HG03066 (cell line): ENCODE results near the gene RAI1.

Experiments used
- ATAC-seq: cut with Tn5 transposase; IDR thresholded peaks from one replicate; pipeline ENCODE4 v1.9.1; 2021; ENCODE audit warnings: low read depth; ENCODE audit not compliant: unreplicated experiment

Gene RAI1

DNA sequence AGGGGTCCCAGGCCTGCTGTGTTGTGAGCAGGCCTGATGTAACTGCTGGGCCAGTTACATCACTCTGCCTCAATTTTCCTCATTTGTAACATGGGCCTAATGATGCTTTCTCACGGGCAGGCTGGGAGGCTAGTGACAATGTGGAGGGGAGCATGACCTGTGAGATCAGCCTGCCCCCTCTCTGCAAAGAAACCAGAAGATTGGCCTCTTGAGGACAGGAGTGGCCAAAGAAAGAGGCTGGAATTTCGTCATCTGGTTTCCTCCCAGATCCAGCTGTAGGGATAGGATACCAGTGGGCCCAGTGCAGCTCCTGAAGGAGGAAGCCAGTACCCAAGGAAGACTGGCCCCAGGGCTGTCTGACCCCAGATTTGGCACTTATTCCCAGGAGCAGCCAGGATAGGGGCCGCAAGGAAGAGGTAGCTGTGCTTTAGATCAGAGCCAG, 156.1 kb downstream of the RAI1 start:
- no peak for ATAC-seq

DNA sequence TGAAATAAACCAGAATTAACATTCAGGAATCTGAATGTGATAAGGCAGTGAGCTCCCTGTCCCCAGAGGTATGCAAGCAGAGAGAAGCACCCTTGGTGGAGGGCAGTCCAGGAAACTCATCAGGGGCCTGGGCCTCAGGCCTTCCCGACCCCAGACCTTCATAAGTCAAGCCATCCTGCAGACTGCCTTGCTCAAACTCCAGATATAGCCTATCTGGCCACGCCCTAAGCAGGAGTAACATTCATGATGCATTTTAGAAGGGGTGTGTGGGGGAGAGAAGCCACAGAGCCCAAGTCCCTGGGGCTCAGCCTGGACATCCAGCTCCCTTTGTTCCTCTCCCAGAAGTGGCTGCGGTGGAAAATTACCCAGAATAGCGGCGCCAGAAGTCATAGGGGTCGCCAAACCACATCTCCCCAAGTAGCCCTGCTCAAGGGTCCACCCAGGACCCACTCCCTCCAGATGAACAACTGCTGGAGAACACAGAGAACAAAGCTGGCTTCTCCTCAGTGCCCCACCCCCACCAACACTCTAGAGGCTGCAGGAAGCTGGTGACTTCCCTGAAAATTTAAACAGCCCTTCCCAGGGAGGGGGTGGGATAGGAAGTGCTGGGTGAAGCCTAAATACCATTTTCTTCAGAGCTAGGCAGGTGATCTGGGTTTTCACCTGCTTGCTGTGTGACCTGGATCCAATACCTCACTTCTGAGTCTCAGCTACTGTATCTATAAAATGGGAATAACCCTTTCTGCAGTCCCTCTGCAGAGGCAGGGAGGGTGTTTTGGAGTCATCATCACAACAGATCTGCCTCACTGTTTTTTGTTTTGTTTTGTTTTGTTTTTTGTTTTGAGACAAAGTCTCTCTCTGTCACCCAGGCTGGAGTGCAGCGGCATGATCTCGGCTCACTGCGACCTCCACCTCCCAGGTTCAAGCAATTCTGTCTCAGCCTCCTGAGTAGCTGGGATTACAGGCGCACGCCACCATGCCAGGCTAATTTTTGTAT, 157.0 kb downstream of the RAI1 start:
- ATAC-seq = no peak

DNA sequence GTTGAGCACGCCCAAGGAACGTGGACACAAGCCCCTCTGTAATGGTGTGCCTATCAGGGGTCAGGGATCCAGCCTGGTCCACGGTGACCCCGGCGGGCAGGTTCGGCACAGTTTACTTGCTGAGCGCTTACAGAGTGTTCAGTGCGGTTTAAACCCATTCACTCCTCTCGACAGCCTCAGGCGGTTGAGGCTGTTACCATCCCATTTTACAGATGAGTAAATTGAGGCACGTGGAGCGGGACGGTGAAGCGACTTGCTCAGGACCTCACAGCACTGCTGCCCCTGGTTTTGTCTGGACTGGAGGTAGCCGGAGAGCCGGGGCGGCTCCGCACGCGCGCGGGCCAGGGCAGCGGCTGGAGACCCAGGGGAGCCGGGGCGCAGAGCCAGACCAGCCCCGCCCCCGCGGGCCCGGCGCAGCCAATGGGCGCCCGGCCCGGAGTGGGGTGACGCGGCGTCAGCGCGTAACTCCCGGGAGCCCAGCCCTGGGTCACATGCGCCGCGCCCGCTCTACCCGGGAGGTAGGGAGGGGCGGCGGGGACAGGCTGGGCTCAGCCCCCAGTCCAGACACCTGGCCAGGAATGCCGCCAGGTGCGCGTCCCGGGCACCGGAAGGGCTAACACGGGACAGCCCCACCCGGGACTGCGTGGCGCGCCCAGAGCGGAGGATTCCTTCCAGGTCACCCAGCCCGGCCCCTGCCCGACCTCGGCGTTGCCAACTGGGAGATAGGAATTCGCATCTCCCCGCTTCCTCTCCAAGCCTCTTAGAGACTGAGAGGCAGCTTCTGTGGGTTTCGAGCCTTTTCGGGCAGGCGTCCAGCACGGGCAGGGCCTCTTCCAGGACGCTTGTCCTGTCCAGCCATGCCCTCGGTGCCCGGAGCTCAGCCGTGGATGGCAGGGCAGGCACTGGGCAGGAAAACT, 158.8 kb downstream of the RAI1 start:
- peak; percentile 49 for ATAC-seq

DNA sequence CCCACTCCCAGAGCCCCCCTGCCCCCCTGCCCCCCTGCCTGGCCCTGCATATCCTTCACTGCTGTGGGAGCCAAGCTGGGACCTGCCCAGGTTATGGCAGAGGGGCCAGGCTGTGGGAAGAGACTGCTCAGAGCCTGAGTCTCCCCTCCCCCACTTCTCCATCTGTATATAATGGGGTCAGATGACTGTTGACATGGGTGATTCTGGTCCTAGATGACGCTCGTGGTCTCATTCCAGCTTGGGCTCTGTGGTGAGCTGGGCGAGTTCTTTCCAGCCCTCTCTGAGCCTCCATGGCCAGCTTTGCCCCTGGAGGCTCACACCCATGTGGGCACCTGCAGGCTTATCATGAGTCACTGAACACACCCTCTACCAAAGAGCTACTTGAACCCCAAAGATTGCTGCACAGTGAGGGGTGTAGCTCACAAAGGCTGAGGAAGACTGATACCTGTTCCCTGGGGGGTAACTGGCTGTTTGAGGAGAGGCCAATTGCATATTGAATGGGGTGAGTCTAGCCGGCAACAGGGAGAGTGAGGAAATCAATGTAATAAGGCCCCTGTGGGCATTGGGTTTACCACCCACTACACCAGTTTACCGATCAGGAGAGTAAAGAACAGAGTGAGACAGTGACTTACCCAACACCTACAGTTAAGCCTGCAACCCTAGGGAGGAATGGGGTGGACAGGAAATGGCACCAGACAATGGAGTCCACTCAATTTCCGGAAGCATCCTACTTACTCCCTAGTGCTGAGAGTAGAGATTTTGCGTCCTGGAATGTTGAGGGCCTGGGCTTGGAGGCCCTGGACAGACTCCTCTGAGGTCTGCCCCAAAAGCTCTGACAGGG, 159.7 kb downstream of the RAI1 start:
- no peak for ATAC-seq

DNA sequence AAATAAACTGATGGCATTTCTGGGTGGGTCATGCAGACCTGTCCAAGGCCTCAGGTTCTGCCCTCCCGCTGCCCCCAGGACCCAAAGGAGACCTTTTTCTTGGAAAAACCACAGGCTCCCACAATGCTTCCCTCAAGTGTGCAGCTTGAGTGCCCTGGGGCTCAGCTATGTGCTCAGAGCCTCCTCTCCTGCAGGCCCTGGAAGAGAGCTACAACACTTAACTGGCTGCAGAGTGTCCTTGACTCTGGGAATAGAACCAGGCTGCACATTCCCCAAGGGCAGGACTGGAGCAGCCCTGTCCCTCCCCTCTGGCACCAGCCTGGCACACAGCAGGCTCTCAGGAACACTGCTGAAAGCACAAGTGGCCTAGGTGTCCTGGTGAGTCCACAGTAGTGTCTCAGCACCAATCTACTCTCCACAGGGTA, 160.4 kb downstream of the RAI1 start:
- no peak for ATAC-seq

DNA sequence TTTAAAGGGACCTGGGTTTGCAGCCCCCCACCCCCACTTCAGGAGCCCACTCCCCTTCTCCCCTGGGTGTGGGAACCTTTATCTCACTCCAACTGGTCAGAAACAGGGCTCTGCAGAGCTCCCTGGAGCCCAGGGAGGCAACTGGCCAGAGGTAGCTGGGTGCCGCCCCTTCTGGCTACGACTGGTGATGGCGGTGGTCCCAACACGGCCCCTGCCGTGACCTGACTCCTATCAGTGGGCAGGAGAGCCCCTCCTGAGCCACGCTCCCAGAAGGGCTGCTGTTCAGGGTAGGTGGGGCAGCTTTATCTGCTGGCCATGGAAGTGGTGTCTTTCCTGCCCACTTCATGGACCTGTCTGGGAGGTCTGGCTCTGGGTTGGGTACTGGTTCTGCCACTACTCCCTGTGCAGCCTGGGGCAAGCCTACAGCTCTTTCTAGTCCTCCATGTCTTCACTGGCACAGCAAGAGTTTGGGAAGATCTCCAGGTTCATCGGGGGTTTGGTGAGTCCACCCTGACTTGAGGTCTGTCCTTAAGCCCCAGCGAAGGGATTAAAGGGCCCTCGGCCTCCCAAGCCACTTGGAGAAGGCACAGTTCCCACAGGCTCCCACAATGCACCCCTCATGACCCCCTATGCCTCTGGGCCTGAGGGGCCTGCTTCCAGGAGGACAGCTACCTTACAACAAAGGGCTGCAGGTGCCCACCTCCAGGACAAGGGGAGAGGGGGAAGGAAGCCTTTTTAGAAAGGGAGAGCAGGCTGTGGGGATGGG, 161.0 kb downstream of the RAI1 start:
- ATAC-seq = no peak

DNA sequence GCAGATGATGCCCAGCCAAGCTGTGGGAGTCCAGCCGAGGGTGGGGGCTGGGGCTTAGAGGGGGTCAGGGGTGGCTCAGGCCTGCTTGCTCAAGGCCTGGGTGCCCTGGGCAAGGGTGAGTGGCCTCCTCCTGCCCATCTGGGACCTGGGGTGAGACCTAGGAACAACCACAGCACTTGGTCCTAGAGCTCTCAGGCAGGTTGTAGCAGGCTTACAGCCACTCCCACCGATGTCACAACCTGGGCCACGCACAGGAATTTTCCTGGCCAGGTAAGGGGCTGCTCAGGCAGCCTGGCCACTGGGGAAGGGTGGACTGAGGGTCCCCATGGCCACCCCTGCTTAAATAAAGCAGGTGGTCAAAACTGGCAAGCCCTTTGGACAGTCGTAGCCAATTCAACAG, 161.8 kb downstream of the RAI1 start:
- no peak for ATAC-seq

DNA sequence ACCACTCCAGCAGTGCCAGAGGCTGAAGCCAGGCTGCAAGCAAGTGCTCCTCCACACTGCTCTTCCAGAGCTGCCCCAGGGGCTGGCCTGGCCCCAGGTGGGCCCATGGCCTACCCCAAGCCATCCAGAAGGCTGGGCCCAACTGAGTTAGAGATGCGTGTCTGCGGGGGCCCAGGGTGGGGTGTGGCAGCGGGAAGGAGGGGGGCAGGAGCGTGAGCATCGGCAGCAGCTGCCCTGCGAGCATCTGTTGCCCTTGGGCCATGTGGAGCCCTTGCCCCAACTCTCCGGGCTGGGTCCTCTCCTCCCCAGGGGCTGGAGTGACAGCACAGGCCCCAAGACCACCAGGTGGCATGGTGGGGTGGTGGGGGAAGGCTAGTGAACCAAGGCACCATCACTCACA, 162.8 kb downstream of the RAI1 start:
- ATAC-seq = no peak

DNA sequence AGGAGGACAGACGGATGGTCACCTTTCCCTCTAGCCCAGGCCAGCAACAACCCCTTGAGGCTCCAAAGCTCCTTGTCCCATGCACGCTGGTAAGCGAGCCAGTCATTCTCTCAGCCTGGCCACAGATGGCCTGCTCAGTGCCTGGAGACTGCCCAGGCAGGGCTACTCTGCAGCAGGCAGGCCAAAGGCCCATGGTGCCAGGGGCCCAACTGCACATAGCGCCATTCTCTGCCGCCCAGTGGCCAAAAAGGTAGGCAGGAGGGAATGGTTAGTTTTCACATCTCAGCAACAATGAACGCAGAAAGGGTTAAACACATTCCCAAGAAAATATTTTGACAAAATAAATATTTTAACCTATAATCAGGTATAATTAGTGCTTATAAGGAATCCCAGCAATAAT, 163.2 kb downstream of the RAI1 start:
- ATAC-seq = no peak

DNA sequence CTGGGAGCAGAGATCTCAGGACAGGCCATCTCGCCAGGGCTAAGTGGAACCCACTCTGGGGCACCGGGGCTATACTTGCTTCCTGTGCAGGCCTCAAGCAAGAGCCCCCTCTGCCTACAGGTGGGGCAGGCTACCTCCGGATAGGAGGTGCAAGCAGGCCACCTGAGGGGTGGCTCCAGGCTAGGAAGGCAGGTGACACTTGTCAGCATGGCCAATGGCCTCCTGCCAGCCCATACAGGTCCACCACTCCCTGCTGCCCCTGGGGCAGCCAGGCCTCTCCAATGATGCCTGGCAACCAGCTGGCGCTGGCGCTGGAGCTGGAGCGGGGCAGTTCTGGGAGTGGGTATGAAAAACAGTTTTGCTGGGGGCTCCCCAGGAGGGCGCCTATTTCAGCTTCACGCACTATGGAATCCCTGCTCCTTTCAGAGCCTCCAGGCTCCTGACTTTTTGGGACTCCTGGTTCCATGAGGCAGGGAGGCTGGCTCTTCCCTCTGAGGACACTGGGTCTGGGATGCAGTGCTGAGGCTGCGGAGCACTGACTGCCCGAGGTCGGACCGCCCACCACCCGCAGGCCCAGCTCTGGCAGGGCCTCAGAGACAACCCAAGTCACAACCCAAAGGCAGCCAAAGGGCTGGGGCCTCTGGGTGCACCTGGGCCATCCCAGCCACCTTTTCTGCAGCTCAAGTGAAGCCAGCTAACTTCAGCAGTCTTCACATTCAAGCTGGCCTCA, 164.0 kb downstream of the RAI1 start:
- no peak for ATAC-seq

DNA sequence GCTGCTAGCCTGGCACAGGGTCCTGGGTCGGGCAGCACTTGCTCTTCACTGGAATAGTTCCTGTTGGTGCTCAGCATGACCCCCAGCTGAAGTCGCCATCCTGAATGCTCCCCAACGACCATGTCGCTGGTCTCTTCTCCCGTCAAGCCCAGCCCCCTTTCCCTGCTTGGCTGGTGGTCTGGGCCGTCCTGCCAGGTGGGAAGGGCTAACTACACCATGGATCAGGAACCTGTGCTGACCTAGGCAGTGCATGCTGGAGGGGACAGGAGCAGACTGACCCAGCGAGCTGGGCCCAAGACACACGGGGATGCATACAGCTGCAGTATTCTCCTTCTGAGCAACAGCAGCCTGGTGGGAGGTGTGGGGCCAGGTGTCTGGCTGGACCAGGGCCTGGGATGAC, 164.7 kb downstream of the RAI1 start:
- no peak for ATAC-seq

DNA sequence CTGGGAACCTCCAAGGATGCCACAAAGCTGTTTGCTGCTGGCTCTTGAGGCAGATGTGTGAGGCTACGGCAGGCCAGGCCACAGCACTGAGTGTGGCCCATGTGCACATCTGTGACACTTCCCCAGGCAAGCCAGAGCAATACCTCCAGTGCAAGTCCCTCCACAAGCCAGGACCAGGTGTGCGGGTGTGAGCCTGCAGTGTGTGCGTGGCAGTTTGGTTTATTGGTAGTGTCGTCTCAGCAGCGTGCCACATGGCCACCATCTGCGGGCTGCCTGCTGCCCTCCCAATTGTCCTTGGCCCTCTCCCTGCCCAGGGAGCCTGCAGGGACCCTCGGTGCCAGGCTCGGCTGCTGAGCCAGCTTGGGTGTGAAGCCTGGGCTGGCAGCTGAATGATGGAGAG, 165.4 kb downstream of the RAI1 start:
- ATAC-seq = no peak

DNA sequence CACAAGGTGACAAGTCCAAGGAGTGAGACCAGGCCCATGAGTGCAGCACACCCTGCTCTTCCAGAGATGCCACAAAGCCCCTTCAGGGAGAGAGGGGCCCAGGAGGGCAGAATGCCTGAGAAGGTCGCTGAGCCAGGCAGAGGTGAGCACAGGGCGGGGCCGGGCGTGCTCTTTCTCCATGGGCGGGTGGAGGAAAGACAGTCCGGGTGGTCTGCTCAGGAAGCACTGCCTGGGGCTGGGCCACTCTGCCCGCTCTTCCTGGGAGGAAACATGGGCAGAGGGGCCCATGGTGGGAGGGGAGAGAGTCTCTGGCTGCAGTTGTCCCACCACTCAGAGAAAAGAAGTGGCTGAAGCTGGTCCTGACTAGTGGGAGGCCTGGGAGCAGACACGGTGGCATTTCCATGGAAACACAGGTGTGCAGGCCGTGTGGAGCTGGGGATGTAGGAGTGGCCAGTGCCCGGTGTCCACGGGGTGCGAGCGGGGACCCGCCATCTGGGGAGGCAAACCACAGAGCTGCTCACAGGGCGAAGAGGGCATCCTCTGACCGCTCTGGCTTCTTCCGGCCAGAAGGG, 165.9 kb downstream of the RAI1 start:
- ATAC-seq = no peak

DNA sequence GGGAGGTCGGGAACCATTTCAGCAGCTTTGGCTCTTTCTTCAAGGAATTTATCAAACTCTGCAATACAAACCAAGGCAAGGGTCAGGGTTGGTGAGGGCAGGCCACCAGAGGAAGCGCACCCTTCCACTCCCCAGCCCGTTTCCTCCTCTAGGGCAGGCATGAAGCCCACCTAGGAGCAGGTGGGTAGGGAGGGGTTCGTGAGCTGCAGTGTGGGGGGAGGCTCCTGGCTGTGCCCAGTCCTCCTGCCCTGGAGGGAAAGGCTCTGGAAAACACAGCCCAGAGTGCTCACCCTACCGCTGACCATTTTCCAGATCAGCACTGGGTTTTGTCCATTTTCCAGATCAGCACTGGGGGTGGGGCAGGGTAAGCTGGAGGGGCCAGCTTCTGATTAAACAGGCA, 166.5 kb downstream of the RAI1 start:
- ATAC-seq = no peak

DNA sequence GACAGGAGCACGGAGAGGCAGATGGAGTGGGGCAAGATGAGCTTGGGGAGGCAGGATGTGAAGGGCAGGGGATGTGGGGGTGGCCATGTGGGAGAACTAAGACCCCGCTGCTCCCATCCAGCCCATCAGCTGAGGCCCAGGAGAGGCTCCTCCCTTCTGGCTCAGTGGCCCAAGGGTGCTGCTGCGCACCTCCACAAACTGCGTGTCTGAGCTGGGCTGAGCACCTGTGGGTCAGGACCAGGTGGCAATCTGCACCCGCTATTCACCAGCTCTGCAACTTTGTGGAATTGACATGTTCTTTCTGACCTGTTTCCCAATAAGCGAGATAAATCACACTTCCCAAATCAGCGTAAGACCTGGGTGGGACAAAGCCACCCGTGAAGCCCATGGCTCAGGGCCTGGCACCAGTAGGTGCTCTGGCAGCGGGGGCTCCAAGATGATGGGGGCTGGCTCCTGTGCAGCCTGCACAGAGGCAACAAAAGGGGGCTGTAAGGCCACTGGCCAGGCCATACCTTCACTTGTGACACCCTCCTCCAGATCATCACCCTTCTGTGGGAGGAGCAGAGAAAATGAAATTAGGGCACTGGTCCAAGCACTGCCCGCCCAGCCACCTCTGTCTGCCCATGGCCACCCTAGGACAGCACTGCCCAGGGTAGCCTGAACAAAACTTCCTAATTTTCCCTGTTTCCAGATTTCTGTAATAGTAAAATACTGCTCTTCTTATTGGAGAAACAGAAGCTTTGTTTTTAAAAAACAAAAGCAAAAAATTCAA, 167.2 kb downstream of the RAI1 start:
- no peak for ATAC-seq

DNA sequence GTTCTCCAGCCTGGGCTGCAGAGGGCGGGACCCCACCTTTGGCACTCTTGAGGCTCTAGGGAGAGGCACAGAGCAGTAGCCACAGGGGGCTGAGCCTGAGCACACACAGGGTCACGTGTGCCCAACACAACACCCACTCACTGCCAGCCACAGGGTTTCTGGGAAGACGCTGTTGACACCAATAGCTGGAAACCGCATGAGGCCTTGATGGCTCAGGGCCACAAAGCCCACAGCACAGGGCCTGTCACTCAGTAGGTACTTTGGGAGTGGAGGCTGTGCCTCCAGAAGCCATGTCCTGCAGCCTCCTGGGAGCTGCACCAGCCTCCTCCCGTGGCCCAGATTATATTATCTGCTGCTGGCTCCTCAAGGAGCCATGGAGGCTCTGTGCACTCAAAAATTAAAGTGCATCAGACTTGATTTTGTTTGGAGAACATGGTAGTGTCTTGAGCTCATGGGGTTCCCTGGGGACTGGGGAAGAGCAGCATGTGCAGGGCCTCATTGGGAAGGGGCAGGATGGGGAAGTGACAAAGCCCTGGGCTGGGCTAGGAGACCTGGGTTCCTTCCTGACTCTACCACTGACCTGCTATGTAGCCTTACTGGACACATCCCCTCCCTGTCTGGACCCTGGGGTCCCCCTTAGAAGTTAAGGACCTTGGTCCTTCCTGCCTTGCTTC, 168.0 kb downstream of the RAI1 start:
- ATAC-seq = no peak

DNA sequence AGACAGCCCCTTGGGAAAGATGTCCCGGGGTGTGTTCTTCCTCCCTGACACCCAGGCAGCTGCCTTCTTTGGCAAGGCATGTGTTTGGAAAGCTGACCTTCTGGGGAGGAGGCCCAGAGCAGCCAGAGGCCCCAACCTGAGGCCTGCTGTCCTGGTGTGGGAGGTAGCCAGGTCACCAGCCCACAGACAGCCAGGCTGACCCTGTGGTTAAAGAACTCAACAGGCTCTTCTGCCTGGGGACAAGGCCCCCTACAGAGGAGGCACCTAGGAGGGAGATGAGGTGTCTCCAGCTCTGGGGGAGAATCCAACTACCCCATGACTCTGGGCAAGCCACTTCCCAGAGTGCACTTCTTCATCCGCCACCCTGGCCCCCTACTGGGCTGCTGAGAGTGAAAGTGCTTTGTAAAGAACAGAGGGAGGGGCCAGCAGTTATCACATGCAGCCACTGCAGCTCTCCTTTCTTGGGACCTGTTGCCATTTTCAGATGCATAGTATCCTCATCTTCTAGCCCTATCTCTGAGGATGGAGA, 168.7 kb downstream of the RAI1 start:
- ATAC-seq = no peak
